ENCODE results near the gene MEI1.

The MEI1 gene

DNA sequence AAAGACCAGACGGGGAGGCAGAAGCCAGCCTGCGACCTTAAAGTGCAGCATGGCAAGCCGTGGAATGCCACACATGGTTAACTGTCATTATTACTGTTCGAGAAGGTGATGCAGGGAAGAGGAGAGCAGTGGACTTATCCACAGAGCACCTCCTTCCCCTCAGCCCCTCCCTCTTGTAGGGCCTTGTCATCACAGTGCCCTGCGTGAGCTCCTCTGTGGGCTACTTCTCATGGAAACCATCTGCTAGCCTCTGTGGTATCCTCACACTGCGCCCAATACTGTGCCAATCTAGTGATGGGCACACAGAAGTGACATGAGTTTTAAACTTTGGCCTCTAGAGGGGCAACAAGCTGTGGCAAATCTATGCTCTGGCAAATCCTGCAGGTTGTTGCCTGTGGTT lies 83.0 kb downstream of the MEI1 start:
- Histone ChIP-seq H4K20me1 (ENCODE audit: insufficient read depth, low read length) (no peaks in the 10 kb centered on the region), H2AFZ (ENCODE audit: low read depth, low read length) (no peak overlapping the region), H3K9ac (ENCODE audit: low read length) (no peak overlapping the region), H3K27me3 (ENCODE audit: low read depth, low read length) (no peaks in the 10 kb centered on the region), H3K4me3 (ENCODE audit: low read length) (no peak overlapping the region), H3K79me2 (ENCODE audit: low read length) (no peaks in the 10 kb centered on the region), H3K36me3 (replicated peaks; ENCODE audit: low read depth, low read length) (no peaks in the 10 kb centered on the region), H3K4me2 (ENCODE audit: low read length) (no peak overlapping the region), H3K9me3 (ENCODE audit: insufficient read depth, low read length) (no peaks in the 10 kb centered on the region), H3K27ac (ENCODE audit: low read length) (no peak overlapping the region), H3K4me1 (ENCODE audit: low read length) (peaks cover 18% of the 10 kb centered on the region)
- TF ChIP-seq EZH2phosphoT487 (IDR thresholded peaks at IDR 0.05; ENCODE audit: low read depth), result no peak
- TF ChIP-seq, protein P1, sequence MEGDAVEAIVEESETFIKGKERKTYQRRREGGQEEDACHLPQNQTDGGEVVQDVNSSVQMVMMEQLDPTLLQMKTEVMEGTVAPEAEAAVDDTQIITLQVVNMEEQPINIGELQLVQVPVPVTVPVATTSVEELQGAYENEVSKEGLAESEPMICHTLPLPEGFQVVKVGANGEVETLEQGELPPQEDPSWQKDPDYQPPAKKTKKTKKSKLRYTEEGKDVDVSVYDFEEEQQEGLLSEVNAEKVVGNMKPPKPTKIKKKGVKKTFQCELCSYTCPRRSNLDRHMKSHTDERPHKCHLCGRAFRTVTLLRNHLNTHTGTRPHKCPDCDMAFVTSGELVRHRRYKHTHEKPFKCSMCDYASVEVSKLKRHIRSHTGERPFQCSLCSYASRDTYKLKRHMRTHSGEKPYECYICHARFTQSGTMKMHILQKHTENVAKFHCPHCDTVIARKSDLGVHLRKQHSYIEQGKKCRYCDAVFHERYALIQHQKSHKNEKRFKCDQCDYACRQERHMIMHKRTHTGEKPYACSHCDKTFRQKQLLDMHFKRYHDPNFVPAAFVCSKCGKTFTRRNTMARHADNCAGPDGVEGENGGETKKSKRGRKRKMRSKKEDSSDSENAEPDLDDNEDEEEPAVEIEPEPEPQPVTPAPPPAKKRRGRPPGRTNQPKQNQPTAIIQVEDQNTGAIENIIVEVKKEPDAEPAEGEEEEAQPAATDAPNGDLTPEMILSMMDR (IDR thresholded peaks at IDR 0.05; ENCODE audit: low read depth, low read length), result no peak

DNA sequence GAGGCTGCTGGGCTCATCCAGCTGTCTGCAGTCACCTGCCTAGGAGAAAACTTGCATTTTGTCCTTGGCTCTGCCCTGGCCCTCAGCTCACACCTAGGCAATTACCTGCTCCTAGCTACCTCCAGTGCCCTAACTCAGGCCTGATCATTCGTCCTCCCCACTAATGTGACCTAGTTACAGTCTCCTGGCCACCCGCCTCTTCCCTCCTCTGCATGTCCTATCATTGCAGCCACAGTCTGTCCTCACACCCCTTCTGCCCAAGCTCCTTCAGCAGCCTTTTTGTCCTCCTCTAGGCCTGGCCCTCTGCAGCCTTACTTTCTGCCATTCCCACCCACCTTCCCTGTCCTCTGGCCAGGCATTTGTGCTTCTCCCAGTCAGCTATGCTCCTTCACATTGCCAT lies 83.4 kb downstream of the MEI1 start:
- TF ChIP-seq, protein P1 (IDR thresholded peaks at IDR 0.05; ENCODE audit: low read depth, low read length), result no peak
- no peak for TF ChIP-seq EZH2phosphoT487 (IDR thresholded peaks at IDR 0.05; ENCODE audit: low read depth)
- Histone ChIP-seq H3K4me3 (ENCODE audit: low read length) (no peak overlapping the region), H3K27ac (ENCODE audit: low read length) (no peak overlapping the region), H3K79me2 (ENCODE audit: low read length) (no peaks in the 10 kb centered on the region), H3K4me1 (ENCODE audit: low read length) (peaks cover 18% of the 10 kb centered on the region), H3K36me3 (replicated peaks; ENCODE audit: low read depth, low read length) (no peaks in the 10 kb centered on the region), H3K4me2 (ENCODE audit: low read length) (no peak overlapping the region), H3K9me3 (ENCODE audit: insufficient read depth, low read length) (no peaks in the 10 kb centered on the region), H4K20me1 (ENCODE audit: insufficient read depth, low read length) (no peaks in the 10 kb centered on the region), H3K9ac (ENCODE audit: low read length) (no peak overlapping the region), H2AFZ (ENCODE audit: low read depth, low read length) (no peak overlapping the region), H3K27me3 (ENCODE audit: low read depth, low read length) (no peaks in the 10 kb centered on the region)

DNA sequence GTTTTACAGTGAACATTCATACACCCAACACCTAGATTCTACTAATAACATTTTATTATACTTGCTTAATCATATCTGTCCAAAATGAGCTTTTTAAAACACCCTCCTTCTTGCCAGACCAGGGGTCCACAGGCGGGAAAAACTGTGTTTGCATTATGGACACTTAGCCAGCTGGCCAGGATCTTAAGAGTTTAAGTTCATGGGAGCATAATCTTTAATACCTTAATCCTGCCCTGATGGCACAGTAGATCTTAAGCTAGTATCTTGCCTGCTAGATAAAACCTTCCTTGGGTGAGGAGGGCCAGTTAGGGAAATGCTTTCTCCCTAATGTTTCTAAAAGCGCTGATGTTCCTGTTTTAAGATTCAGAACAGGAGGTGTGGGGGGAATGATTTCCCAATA lies 88.0 kb downstream of the MEI1 start:
- no peaks in the 10 kb centered on the region for H4K20me1 ChIP-seq (ENCODE audit: insufficient read depth, low read length)
- no peaks in the 10 kb centered on the region for H3K79me2 ChIP-seq (ENCODE audit: low read length)
- TF ChIP-seq, protein P1 (IDR thresholded peaks at IDR 0.05; ENCODE audit: low read depth, low read length), result no peak
- TF ChIP-seq EZH2phosphoT487 (IDR thresholded peaks at IDR 0.05; ENCODE audit: low read depth), result no peak
- H3K4me3 ChIP-seq (ENCODE audit: low read length), result no peak overlapping the region
- no peak overlapping the region for H3K27ac ChIP-seq (ENCODE audit: low read length)
- no peak overlapping the region for H3K9ac ChIP-seq (ENCODE audit: low read length)
- no peaks in the 10 kb centered on the region for H3K27me3 ChIP-seq (ENCODE audit: low read depth, low read length)
- peaks cover 6% of the 10 kb centered on the region; the same call in 1 of the 2 replicates for H3K4me1 ChIP-seq (ENCODE audit: low read length)
- H2AFZ ChIP-seq (ENCODE audit: low read depth, low read length), result no peak overlapping the region
- no peaks in the 10 kb centered on the region for H3K36me3 ChIP-seq (replicated peaks; ENCODE audit: low read depth, low read length)
- no peak overlapping the region for H3K4me2 ChIP-seq (ENCODE audit: low read length)
- no peaks in the 10 kb centered on the region for H3K9me3 ChIP-seq (ENCODE audit: insufficient read depth, low read length)

GRCh38 chr22:41793871-41794270 lies 94.6 kb downstream of the MEI1 start:
- no peaks in the 10 kb centered on the region for H3K79me2 ChIP-seq (ENCODE audit: low read length)
- no peaks in the 10 kb centered on the region for H3K36me3 ChIP-seq (replicated peaks; ENCODE audit: low read depth, low read length)
- H3K4me1 ChIP-seq (ENCODE audit: low read length), result no peaks in the 10 kb centered on the region
- H3K9me3 ChIP-seq (ENCODE audit: insufficient read depth, low read length), result no peaks in the 10 kb centered on the region
- H3K27me3 ChIP-seq (ENCODE audit: low read depth, low read length), result no peaks in the 10 kb centered on the region
- H4K20me1 ChIP-seq (ENCODE audit: insufficient read depth, low read length), result no peaks in the 10 kb centered on the region
- H3K9ac ChIP-seq (ENCODE audit: low read length), result no peak overlapping the region
- H3K27ac ChIP-seq (ENCODE audit: low read length), result no peak overlapping the region
- TF ChIP-seq, protein P1 (IDR thresholded peaks at IDR 0.05; ENCODE audit: low read depth, low read length), result no peak
- TF ChIP-seq EZH2phosphoT487 (IDR thresholded peaks at IDR 0.05; ENCODE audit: low read depth), result no peak
- H3K4me3 ChIP-seq (ENCODE audit: low read length), result no peak overlapping the region
- H3K4me2 ChIP-seq (ENCODE audit: low read length), result no peak overlapping the region
- H2AFZ ChIP-seq (ENCODE audit: low read depth, low read length), result no peak overlapping the region

Measured in OCI-LY3 (cell line).